ENCODE measurements around the gene NDUFB2.
"Not testable (repeated sequence)": the region's sequence is repeated elsewhere in the genome, so short reads cannot be mapped to it uniquely, and the experiment has no call there.

The NDUFB2 gene

DNA sequence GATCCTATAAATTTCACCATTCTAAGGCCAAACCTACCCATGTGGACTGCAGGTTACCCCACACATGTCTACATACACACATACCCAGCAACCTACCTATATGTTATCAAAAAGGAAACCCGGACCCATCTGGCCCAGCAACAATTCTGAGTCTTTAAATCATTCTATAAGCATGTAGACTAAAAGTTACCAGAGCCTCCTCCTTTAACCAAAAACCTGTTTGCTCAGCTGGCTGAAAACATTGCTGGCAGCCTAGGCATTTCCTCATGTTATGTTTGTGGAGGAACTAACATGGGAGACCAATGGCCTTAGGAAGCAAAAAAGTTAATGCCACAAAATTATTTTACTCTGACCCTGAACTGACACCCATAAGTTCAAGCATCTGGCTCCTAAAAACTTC lies 29.0 kb upstream of the NDUFB2 start:
- H3K27me3 ChIP-seq (ENCODE audit: control insufficient read depth, insufficient read depth, low read length) = no peaks in the 10 kb centered on the region
- H3K36me3 ChIP-seq (ENCODE audit: control insufficient read depth, insufficient read depth, low read length) = no peaks in the 10 kb centered on the region
- no peak overlapping the region for H3K4me2 ChIP-seq (ENCODE audit: low read length)
- H2AFZ ChIP-seq = no peak overlapping the region
- TF ChIP-seq, protein P1, sequence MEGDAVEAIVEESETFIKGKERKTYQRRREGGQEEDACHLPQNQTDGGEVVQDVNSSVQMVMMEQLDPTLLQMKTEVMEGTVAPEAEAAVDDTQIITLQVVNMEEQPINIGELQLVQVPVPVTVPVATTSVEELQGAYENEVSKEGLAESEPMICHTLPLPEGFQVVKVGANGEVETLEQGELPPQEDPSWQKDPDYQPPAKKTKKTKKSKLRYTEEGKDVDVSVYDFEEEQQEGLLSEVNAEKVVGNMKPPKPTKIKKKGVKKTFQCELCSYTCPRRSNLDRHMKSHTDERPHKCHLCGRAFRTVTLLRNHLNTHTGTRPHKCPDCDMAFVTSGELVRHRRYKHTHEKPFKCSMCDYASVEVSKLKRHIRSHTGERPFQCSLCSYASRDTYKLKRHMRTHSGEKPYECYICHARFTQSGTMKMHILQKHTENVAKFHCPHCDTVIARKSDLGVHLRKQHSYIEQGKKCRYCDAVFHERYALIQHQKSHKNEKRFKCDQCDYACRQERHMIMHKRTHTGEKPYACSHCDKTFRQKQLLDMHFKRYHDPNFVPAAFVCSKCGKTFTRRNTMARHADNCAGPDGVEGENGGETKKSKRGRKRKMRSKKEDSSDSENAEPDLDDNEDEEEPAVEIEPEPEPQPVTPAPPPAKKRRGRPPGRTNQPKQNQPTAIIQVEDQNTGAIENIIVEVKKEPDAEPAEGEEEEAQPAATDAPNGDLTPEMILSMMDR (IDR thresholded peaks at IDR 0.05) = no peak
- no peaks in the 10 kb centered on the region for H3K9me3 ChIP-seq (ENCODE audit: control insufficient read depth, low read length)
- H3K79me2 ChIP-seq = no peaks in the 10 kb centered on the region
- H3K4me1 ChIP-seq = peaks cover 4% of the 10 kb centered on the region
- no peak overlapping the region for H3K27ac ChIP-seq
- H3K4me3 ChIP-seq (ENCODE audit: low read depth, low read length) = no peak overlapping the region
- H3K9ac ChIP-seq = no peak overlapping the region

- H3K27ac ChIP-seq = no peak overlapping the region
- no peak overlapping the region for H3K9ac ChIP-seq
- H2AFZ ChIP-seq = no peak overlapping the region
Observed at GRCh38 chr7:140668641-140669040, 27.9 kb upstream of the NDUFB2 start.

GRCh38 chr7:140669352-140669751 lies 27.2 kb upstream of the NDUFB2 start:
- H3K27ac ChIP-seq = no peak overlapping the region
- no peaks in the 10 kb centered on the region for H3K79me2 ChIP-seq
- H3K4me1 ChIP-seq = peaks cover 11% of the 10 kb centered on the region
- no peaks in the 10 kb centered on the region for H3K27me3 ChIP-seq (ENCODE audit: control insufficient read depth, insufficient read depth, low read length)
- no peak overlapping the region for H2AFZ ChIP-seq
- no peaks in the 10 kb centered on the region for H3K36me3 ChIP-seq (ENCODE audit: control insufficient read depth, insufficient read depth, low read length)
- H3K4me2 ChIP-seq (ENCODE audit: low read length) = no peak overlapping the region
- TF ChIP-seq, protein P1 (IDR thresholded peaks at IDR 0.05) = no peak
- H3K9me3 ChIP-seq (ENCODE audit: control insufficient read depth, low read length) = no peaks in the 10 kb centered on the region
- H3K9ac ChIP-seq = no peak overlapping the region
- no peak overlapping the region for H3K4me3 ChIP-seq (ENCODE audit: low read depth, low read length)

More at GRCh38 chr7:140668641-140669040, 27.9 kb upstream of the NDUFB2 start:
- Histone ChIP-seq H3K9me3 (ENCODE audit: control insufficient read depth, low read length) (no peaks in the 10 kb centered on the region), H3K36me3 (ENCODE audit: control insufficient read depth, insufficient read depth, low read length) (no peaks in the 10 kb centered on the region), H3K4me3 (ENCODE audit: low read depth, low read length) (no peak overlapping the region), H3K4me2 (ENCODE audit: low read length) (no peak overlapping the region), H3K4me1 (peaks cover 6% of the 10 kb centered on the region), H3K79me2 (no peaks in the 10 kb centered on the region), H3K27me3 (ENCODE audit: control insufficient read depth, insufficient read depth, low read length) (no peaks in the 10 kb centered on the region)
- TF ChIP-seq, protein P1 (IDR thresholded peaks at IDR 0.05) = no peak

DNA sequence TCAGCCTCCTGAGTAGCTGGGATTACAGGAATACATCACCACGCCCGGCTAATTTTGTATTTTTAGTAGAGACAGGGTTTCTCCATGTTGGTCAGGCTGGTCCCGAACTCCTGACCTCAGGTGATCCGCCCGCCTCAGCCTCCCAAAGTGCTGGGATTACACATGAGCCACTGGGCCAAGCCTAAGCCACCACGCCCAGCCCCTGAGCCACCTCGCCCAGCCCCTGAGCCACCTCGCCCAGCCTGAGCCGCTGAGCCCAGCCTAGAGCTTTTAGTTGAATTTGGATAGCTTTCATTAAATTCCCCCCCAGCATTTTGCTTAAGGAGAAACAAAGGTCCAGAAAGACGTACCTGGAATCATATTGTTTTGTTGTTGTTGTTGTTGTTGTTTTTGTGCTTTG lies 26.6 kb upstream of the NDUFB2 start:
- H3K4me2 ChIP-seq (ENCODE audit: low read length); H3K79me2 ChIP-seq; H3K9me3 ChIP-seq (ENCODE audit: control insufficient read depth, low read length); H3K27ac ChIP-seq; H3K4me3 ChIP-seq (ENCODE audit: low read depth, low read length); H2AFZ ChIP-seq; H3K36me3 ChIP-seq (ENCODE audit: control insufficient read depth, insufficient read depth, low read length); H3K27me3 ChIP-seq (ENCODE audit: control insufficient read depth, insufficient read depth, low read length); H3K9ac ChIP-seq: not testable (repeated sequence)
- peaks cover 13% of the 10 kb centered on the region for H3K4me1 ChIP-seq

GRCh38 chr7:140670343-140670935 lies 26.1 kb upstream of the NDUFB2 start:
- no peaks in the 10 kb centered on the region for H3K27me3 ChIP-seq (ENCODE audit: control insufficient read depth, insufficient read depth, low read length)
- H3K4me3 ChIP-seq (ENCODE audit: low read depth, low read length) = no peak overlapping the region
- TF ChIP-seq, protein P1 (IDR thresholded peaks at IDR 0.05) = no peak
- no peaks in the 10 kb centered on the region for H3K79me2 ChIP-seq
- no peaks in the 10 kb centered on the region for H3K36me3 ChIP-seq (ENCODE audit: control insufficient read depth, insufficient read depth, low read length)
- no peak overlapping the region for H3K9ac ChIP-seq
- H3K9me3 ChIP-seq (ENCODE audit: control insufficient read depth, low read length) = no peaks in the 10 kb centered on the region
- H3K27ac ChIP-seq = no peak overlapping the region
- H3K4me1 ChIP-seq = peaks cover 13% of the 10 kb centered on the region
- H3K4me2 ChIP-seq (ENCODE audit: low read length) = no peak overlapping the region
- H2AFZ ChIP-seq = no peak overlapping the region

Data from parathyroid adenoma (tissue), 2 donors.